Fibroblast of lung (primary cell): ENCODE measurements around the gene COG5. TPM values are rescaled to one million over a fixed set of nuclear protein-coding genes. Genes with fewer than 3 reads are reported as not detected.
A peak's percentile ranks its signal among the peaks of the same experiment; 100 is the strongest.

Source experiments
- DNase-seq, 2 donors: peaks; one replicate each; pipeline versions ENCODE4 v3.0.0 to v3.0.0-alpha.2; 2010; ENCODE audit warnings: low read depth in 2 of 2
- H2AFZ ChIP-seq: 2 replicates; pipeline ENCODE4 v1.5.1; 2012; ENCODE audit warnings: low read length, control low read depth, inconsistent platforms
- H3K27ac ChIP-seq: 2 replicates; pipeline ENCODE4 v1.5.1; 2011; ENCODE audit warnings: low read length, control low read depth; ENCODE audit not compliant: insufficient read depth
- H3K27me3 ChIP-seq: 2 replicates; pipeline ENCODE4 v1.5.1; 2011; ENCODE audit warnings: mild to moderate bottlenecking, low read length; ENCODE audit not compliant: control insufficient read depth, insufficient read depth
- H3K36me3 ChIP-seq: 2 replicates; pipeline ENCODE4 v1.5.1; 2011; ENCODE audit warnings: low read length; ENCODE audit not compliant: control insufficient read depth, insufficient read depth
- H3K4me1 ChIP-seq: 2 replicates; pipeline ENCODE4 v1.5.1; 2011; ENCODE audit warnings: low read length; ENCODE audit not compliant: control insufficient read depth, insufficient read depth; ENCODE audit errors: extremely low read depth
- H3K4me2 ChIP-seq: 2 replicates; pipeline ENCODE4 v1.5.1; 2011; ENCODE audit warnings: low read length, control low read depth; ENCODE audit not compliant: insufficient read depth; ENCODE audit errors: extremely low read depth
- H3K4me3 ChIP-seq, 4 experiments: fragments of 200-600 bp in 1 of 4; sonication (generic) in 1 of 4; replicated peaks in 1 of 4; 2 replicates each; pipeline ENCODE4 v1.5.1; 2011 to 2016; ENCODE audit warnings: low read length in 4 of 4, low read depth in 3 of 4, mild to moderate bottlenecking in 3 of 4, control low read depth in 2 of 4, inconsistent platforms in 1 of 4, mixed read lengths in 1 of 4; ENCODE audit not compliant: insufficient read depth in 1 of 4; ENCODE audit errors: control extremely low read depth in 1 of 4
- H3K79me2 ChIP-seq: 2 replicates; pipeline ENCODE4 v1.5.1; 2012; ENCODE audit warnings: mild to moderate bottlenecking, low read length, inconsistent platforms; ENCODE audit not compliant: control insufficient read depth, insufficient read depth
- H3K9ac ChIP-seq: 2 replicates; pipeline ENCODE4 v1.5.1; 2011; ENCODE audit warnings: mild to moderate bottlenecking, low read length, control low read depth; ENCODE audit not compliant: insufficient read depth
- H3K9me3 ChIP-seq: 2 replicates; pipeline ENCODE4 v1.5.1; 2012; ENCODE audit warnings: low read depth, low read length; ENCODE audit not compliant: control insufficient read depth, insufficient read depth
- H4K20me1 ChIP-seq: 2 replicates; pipeline ENCODE4 v1.5.1; 2011; ENCODE audit warnings: low read length; ENCODE audit not compliant: control insufficient read depth, insufficient read depth; ENCODE audit errors: extremely low read depth
- EZH2 ChIP-seq: IDR thresholded peaks from 2 replicates; pipeline ENCODE4 v1.5.1; 2012; ENCODE audit warnings: low read length, control low read depth, mild to moderate bottlenecking; ENCODE audit errors: missing control alignments
- polyA plus RNA-seq, 2 donors: library from polyadenylated mRNA; depleted of rRNA in 1 of 2; stranded (reverse) in 1 of 2; unstranded in 1 of 2; fragments of >200 nt; gene quantifications; 2 replicates each; pipeline ENCODE4 v1.2.1, GENCODE V29; 2011 to 2012; ENCODE audit warnings: missing spikeins in 1 of 2
- total RNA-seq: library from RNA; depleted of rRNA; stranded (reverse); fragments of >200 nt; gene quantifications from 2 replicates; pipeline ENCODE4 v1.2.1, GENCODE V29; 2014
- TF ChIP-seq, protein P1 (sequence below), 2 donors: IDR thresholded peaks in 1 of 2; conservative IDR thresholded peaks in 1 of 2; 1 replicate in 1 of 2; 2 replicates in 1 of 2; pipeline ENCODE4 v1.5.1; 2011 to 2012; ENCODE audit warnings: low read length in 2 of 2, control low read depth in 1 of 2, inconsistent platforms in 1 of 2, low read depth in 1 of 2, mild to moderate bottlenecking in 1 of 2

COG5 gene
- total and polyA plus RNA-seq, 2 donors (not counting 1 experiment from before 2014, with no cell fraction given) = 34.5 to 40.3 TPM

DNA sequence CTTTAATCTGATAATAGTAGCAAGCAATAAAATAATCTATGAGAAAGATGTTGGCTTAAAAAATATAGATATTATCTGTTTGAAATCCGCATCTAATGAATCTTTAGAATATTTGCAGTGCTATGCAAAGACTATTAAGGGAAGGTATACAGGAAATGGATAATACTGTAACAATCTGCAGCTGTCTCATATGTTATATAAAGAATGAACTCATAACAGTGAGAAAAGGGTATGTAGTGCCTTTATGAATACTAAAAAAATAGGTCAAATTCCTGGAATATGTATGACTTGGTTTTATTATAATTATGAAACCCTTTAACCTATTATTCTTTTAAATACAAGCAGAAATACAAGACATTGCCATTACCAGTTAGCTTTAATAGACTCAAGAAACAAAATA lies 198.9 kb downstream of the COG5 start:
- Histone ChIP-seq H3K4me2 (no peak overlapping the region), H4K20me1 (no peaks in the 10 kb centered on the region), H3K36me3 (peaks cover 2% of the 10 kb centered on the region), H3K9ac (no peak overlapping the region), H3K79me2 (no peaks in the 10 kb centered on the region), H3K27me3 (no peaks in the 10 kb centered on the region), H3K27ac (no peak overlapping the region), H3K9me3 (no peaks in the 10 kb centered on the region), H3K4me3 (no peak overlapping the region), H3K4me1 (no peaks in the 10 kb centered on the region), H2AFZ (no peak overlapping the region)
- no peak for TF ChIP-seq EZH2
- TF ChIP-seq, protein P1, sequence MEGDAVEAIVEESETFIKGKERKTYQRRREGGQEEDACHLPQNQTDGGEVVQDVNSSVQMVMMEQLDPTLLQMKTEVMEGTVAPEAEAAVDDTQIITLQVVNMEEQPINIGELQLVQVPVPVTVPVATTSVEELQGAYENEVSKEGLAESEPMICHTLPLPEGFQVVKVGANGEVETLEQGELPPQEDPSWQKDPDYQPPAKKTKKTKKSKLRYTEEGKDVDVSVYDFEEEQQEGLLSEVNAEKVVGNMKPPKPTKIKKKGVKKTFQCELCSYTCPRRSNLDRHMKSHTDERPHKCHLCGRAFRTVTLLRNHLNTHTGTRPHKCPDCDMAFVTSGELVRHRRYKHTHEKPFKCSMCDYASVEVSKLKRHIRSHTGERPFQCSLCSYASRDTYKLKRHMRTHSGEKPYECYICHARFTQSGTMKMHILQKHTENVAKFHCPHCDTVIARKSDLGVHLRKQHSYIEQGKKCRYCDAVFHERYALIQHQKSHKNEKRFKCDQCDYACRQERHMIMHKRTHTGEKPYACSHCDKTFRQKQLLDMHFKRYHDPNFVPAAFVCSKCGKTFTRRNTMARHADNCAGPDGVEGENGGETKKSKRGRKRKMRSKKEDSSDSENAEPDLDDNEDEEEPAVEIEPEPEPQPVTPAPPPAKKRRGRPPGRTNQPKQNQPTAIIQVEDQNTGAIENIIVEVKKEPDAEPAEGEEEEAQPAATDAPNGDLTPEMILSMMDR (conservative IDR thresholded peaks at IDR 0.05 in 1 of 2, IDR thresholded peaks at IDR 0.05 in 1 of 2; ENCODE audit: low read depth in 1 of 2, low read length in 2 of 2) = no peak
- no peak for DNase-seq

GRCh38 chr7:107359520-107360316 lies 204.0 kb downstream of the COG5 start:
- no peak for DNase-seq

GRCh38 chr7:107355616-107356015 lies 208.1 kb downstream of the COG5 start:
- Histone ChIP-seq H3K36me3 (peaks cover 2% of the 10 kb centered on the region), H4K20me1 (no peaks in the 10 kb centered on the region), H3K79me2 (no peaks in the 10 kb centered on the region), H3K4me3 (no peak overlapping the region), H2AFZ (no peak overlapping the region), H3K27ac (no peak overlapping the region), H3K9me3 (no peaks in the 10 kb centered on the region), H3K4me2 (no peak overlapping the region), H3K4me1 (no peaks in the 10 kb centered on the region), H3K27me3 (no peaks in the 10 kb centered on the region), H3K9ac (no peak overlapping the region)
- DNase-seq = peak in 1 of 2 donors; percentile 80
- TF ChIP-seq, protein P1 (conservative IDR thresholded peaks at IDR 0.05 in 1 of 2, IDR thresholded peaks at IDR 0.05 in 1 of 2; ENCODE audit: low read depth in 1 of 2, low read length in 2 of 2) = no peak
- no peak for TF ChIP-seq EZH2

More at GRCh38 chr7:107359520-107360316, 204.0 kb downstream of the COG5 start:
- no peaks in the 10 kb centered on the region for H3K9me3 ChIP-seq
- peaks cover 2% of the 10 kb centered on the region for H3K36me3 ChIP-seq
- no peak overlapping the region for H2AFZ ChIP-seq
- no peaks in the 10 kb centered on the region for H4K20me1 ChIP-seq
- no peak for TF ChIP-seq EZH2
- TF ChIP-seq, protein P1 (conservative IDR thresholded peaks at IDR 0.05 in 1 of 2, IDR thresholded peaks at IDR 0.05 in 1 of 2; ENCODE audit: low read depth in 1 of 2, low read length in 2 of 2) = no peak
- H3K79me2 ChIP-seq = no peaks in the 10 kb centered on the region
- no peaks in the 10 kb centered on the region for H3K27me3 ChIP-seq
- H3K4me3 ChIP-seq = no peak overlapping the region
- no peaks in the 10 kb centered on the region for H3K4me1 ChIP-seq
- H3K9ac ChIP-seq = no peak overlapping the region
- no peak overlapping the region for H3K27ac ChIP-seq
- no peak overlapping the region for H3K4me2 ChIP-seq
